MCF 10A (cell line): Measurements from ENCODE around the gene SMYD1. TPM values are rescaled to one million over a fixed set of nuclear protein-coding genes. Genes with fewer than 3 reads are reported as not detected.

Experiments used
- BruUV-seq: library from RNA; stranded (reverse); fragments of 400-500 nt; replicated peaks from 2 replicates; lab custom pipeline; 2021; lab: Mats Ljungman, UMichigan
- CTCF ChIA-PET: fragments of 300-600 bp; sonication (Branson Sonifier 250); formaldehyde crosslinking; extraction: SDS; loops from one replicate; lab custom pipeline; 2021; ENCODE audit warnings: antibody characterized with exemption, inconsistent platforms; lab: Yijun Ruan, JAX
- POLR2A ChIA-PET: fragments of 300-600, 350-650 bp; sonication (Branson Sonifier 250); formaldehyde crosslinking; extraction: SDS; loops from one replicate; lab custom pipeline; 2020; ENCODE audit warnings: antibody characterized with exemption, inconsistent platforms; lab: Yijun Ruan, JAX
- DNase-seq: peaks from one replicate; pipeline ENCODE4 v3.0.0-alpha.2; 2018; ENCODE audit not compliant: unreplicated experiment
- H3K27ac Mint-ChIP-seq: one replicate; pipeline ENCODE4 v1.8.0; 2022; ENCODE audit warnings: mild to moderate bottlenecking, low read depth, mixed read lengths; ENCODE audit not compliant: unreplicated experiment
- H3K27me3 Mint-ChIP-seq: one replicate; pipeline ENCODE4 v1.8.0; 2022; ENCODE audit warnings: mixed read lengths; ENCODE audit not compliant: insufficient read depth, unreplicated experiment
- H3K36me3 Mint-ChIP-seq: one replicate; pipeline ENCODE4 v1.8.0; 2022; ENCODE audit warnings: mild to moderate bottlenecking, moderate library complexity, mixed read lengths; ENCODE audit not compliant: insufficient read depth, unreplicated experiment
- H3K4me1 Mint-ChIP-seq: one replicate; pipeline ENCODE4 v1.8.0; 2022; ENCODE audit warnings: mixed read lengths; ENCODE audit not compliant: insufficient read depth, unreplicated experiment
- H3K4me3 Mint-ChIP-seq: one replicate; pipeline ENCODE4 v1.8.0; 2022; ENCODE audit warnings: mild to moderate bottlenecking, moderate library complexity, mixed read lengths; ENCODE audit not compliant: unreplicated experiment
- H3K9me3 Mint-ChIP-seq: one replicate; pipeline ENCODE4 v1.8.0; 2022; ENCODE audit warnings: mixed read lengths; ENCODE audit not compliant: unreplicated experiment
- intact Hi-C: fragments of 100-400 bp; cut with micrococcal nuclease; formaldehyde crosslinking; loops from 2 replicates; pipeline ENCODE4 v1.14.1; 2022
- total RNA-seq: library from RNA; stranded (reverse); gene quantifications from 2 replicates; pipeline ENCODE4 v1.2.3, GENCODE V29; 2022
- TF ChIP-seq, protein P1 (sequence below): fragments of 200-600 bp; IDR thresholded peaks from one replicate; pipeline ENCODE4 v1.8.0; 2022; ENCODE audit warnings: antibody characterized with exemption, mild to moderate bottlenecking; ENCODE audit not compliant: unreplicated experiment

Gene SMYD1
- total RNA-seq, 1 experiment from 2014 or later = not detected

GRCh38 chr2:88071365-88071764 lies 3.7 kb downstream of the SMYD1 start:
- no peaks in the 10 kb centered on the region for H3K27me3 Mint-ChIP-seq
- POLR2A ChIA-PET = interaction anchor here (0.7 to 1.0 kb wide), 2 partner anchors 91 to 1766 kb away, joined by 4 to 5 read pairs; no protein-coding TSS in a partner anchor
- peaks cover 14% of the 10 kb centered on the region for H3K4me1 Mint-ChIP-seq
- no peaks in the 10 kb centered on the region for H3K36me3 Mint-ChIP-seq
- no peak for DNase-seq
- H3K27ac Mint-ChIP-seq = no peak overlapping the region
- peaks cover 5% of the 10 kb centered on the region for H3K9me3 Mint-ChIP-seq
- CTCF ChIA-PET = interaction anchor here (0.7 to 9.9 kb wide), 4 partner anchors 11 to 346 kb away, joined by 3 to 69 read pairs (median 4); no protein-coding TSS in a partner anchor
- no TSS peak for BruUV-seq
- TF ChIP-seq, protein P1, sequence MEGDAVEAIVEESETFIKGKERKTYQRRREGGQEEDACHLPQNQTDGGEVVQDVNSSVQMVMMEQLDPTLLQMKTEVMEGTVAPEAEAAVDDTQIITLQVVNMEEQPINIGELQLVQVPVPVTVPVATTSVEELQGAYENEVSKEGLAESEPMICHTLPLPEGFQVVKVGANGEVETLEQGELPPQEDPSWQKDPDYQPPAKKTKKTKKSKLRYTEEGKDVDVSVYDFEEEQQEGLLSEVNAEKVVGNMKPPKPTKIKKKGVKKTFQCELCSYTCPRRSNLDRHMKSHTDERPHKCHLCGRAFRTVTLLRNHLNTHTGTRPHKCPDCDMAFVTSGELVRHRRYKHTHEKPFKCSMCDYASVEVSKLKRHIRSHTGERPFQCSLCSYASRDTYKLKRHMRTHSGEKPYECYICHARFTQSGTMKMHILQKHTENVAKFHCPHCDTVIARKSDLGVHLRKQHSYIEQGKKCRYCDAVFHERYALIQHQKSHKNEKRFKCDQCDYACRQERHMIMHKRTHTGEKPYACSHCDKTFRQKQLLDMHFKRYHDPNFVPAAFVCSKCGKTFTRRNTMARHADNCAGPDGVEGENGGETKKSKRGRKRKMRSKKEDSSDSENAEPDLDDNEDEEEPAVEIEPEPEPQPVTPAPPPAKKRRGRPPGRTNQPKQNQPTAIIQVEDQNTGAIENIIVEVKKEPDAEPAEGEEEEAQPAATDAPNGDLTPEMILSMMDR = no peak
- intact Hi-C loops = no loop called here
- H3K4me3 Mint-ChIP-seq = no peak overlapping the region

GRCh38 chr2:88074150-88074549 lies 6.5 kb downstream of the SMYD1 start:
- Mint-ChIP-seq H3K27ac (no peak overlapping the region), H3K27me3 (no peaks in the 10 kb centered on the region), H3K4me1 (peaks cover 14% of the 10 kb centered on the region), H3K4me3 (no peak overlapping the region), H3K9me3 (peaks cover 5% of the 10 kb centered on the region), H3K36me3 (no peaks in the 10 kb centered on the region)
- intact Hi-C loops = no loop called here
- DNase-seq = no peak
- CTCF ChIA-PET = interaction anchor here (1.2 to 9.9 kb wide), 2 partner anchors 14 to 23 kb away, joined by 4 to 69 read pairs; no protein-coding TSS in a partner anchor
- POLR2A ChIA-PET = interaction anchor here (1.7 kb wide), 1 partner anchor 14 kb away, joined by 4 read pairs; no protein-coding TSS in a partner anchor
- no TSS peak for BruUV-seq
- TF ChIP-seq, protein P1 = no peak

DNA sequence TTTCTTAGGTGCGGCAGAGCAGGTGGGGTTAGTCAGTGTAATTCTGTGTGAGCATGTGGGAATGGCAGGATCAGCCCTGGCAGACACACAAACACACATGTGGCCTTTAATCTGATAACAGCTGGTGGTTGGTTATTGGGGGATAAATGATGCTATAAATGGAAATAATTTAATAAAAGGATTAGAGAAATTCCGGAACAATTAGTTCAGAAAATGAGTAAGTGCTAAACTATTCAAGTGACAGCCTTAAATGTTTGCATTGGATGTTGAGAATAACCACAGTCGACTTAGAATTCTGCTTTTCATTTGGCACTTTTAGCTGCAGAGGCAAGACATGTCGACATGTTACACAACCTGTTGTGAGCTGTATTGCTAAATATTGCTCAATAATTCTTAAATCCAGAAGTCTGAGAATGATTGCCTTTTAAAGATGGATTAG lies 7.2 kb downstream of the SMYD1 start:
- POLR2A ChIA-PET = interaction anchor here (1.0 to 1.7 kb wide), 2 partner anchors 10 to 14 kb away, joined by 4 read pairs; no protein-coding TSS in a partner anchor
- BruUV-seq = no TSS peak
- H3K27ac Mint-ChIP-seq = peak overlapping the region; percentile 49
- DNase-seq = peak; percentile 66
- intact Hi-C loops = no loop called here
- CTCF ChIA-PET = interaction anchor here (1.2 to 9.9 kb wide), 3 partner anchors 15 to 86 kb away, joined by 4 to 69 read pairs (median 4); no protein-coding TSS in a partner anchor
- no peak overlapping the region for H3K4me3 Mint-ChIP-seq
- H3K36me3 Mint-ChIP-seq = no peaks in the 10 kb centered on the region
- H3K9me3 Mint-ChIP-seq = peaks cover 5% of the 10 kb centered on the region
- TF ChIP-seq, protein P1 = no peak
- peaks cover 14% of the 10 kb centered on the region for H3K4me1 Mint-ChIP-seq
- no peaks in the 10 kb centered on the region for H3K27me3 Mint-ChIP-seq

- TF ChIP-seq, protein P1 = no peak
- H3K27me3 Mint-ChIP-seq = no peaks in the 10 kb centered on the region
- ChIA-PET POLR2A (no interaction called here), CTCF (interaction anchor here (0.8 to 9.9 kb wide), 2 partner anchors 15 to 17 kb away, joined by 3 to 69 read pairs; no protein-coding TSS in a partner anchor)
- DNase-seq = no peak
- BruUV-seq = no TSS peak
- no peak overlapping the region for H3K27ac Mint-ChIP-seq
- peaks cover 5% of the 10 kb centered on the region for H3K9me3 Mint-ChIP-seq
- no peak overlapping the region for H3K4me3 Mint-ChIP-seq
- H3K36me3 Mint-ChIP-seq = no peaks in the 10 kb centered on the region
- intact Hi-C loops = no loop called here
- peaks cover 14% of the 10 kb centered on the region for H3K4me1 Mint-ChIP-seq
Observed at GRCh38 chr2:88077080-88077479, 9.5 kb downstream of the SMYD1 start.
